Muscle of back (tissue), 11 donors: Measurements from ENCODE around the gene MAP1LC3C. TPM values are rescaled to one million over a fixed set of nuclear protein-coding genes. Genes with fewer than 3 reads are reported as not detected.
"Not testable (repeated sequence)": the region's sequence is repeated elsewhere in the genome, so short reads cannot be mapped to it uniquely, and the experiment has no call there.

ENCODE experiments used
- DNase-seq, 3 donors: peaks; one replicate each; pipeline versions ENCODE4 v3.0.0 to v3.0.0-alpha.2; 2013
- polyA plus RNA-seq, 10 donors: library from polyadenylated mRNA; unstranded; fragments of 120-200 nt; gene quantifications; one replicate each; pipeline ENCODE4 v1.2.1, GENCODE V29; 2013; ENCODE audit not compliant: insufficient read length in 10 of 10

MAP1LC3C gene
- polyA plus RNA-seq, 10 donors: 10.2 to 29.5 (median 16.3) TPM

GRCh38 chr1:241997401-241997998, 1.4 kb downstream of the MAP1LC3C start:
- peak in 1 of 3 donors; percentile 59 for DNase-seq

GRCh38 chr1:241994171-241994570, 4.7 kb downstream of the MAP1LC3C start:
- no peak for DNase-seq

- no peak for DNase-seq
These were observed 6.2 kb downstream of the MAP1LC3C start for GRCh38 chr1:241992734-241993133.

GRCh38 chr1:241990040-241990439, 8.9 kb downstream of the MAP1LC3C start:
- peak; percentile 91 to 96 (median 93) for DNase-seq

GRCh38 chr1:241988389-241988930, 10.4 kb downstream of the MAP1LC3C start:
- not testable (repeated sequence) for DNase-seq

- peak in 1 of 3 donors; percentile 54 for DNase-seq
These were observed 13.1 kb downstream of the MAP1LC3C start for GRCh38 chr1:241985787-241986186.

GRCh38 chr1:241979926-241980325, 19.0 kb downstream of the MAP1LC3C start:
- no peak for DNase-seq

- no peak for DNase-seq
These were observed 19.8 kb downstream of the MAP1LC3C start for GRCh38 chr1:241979071-241979470.

GRCh38 chr1:241976229-241976628, 22.7 kb downstream of the MAP1LC3C start:
- DNase-seq: no peak

- peak; percentile 53 to 85 (median 68) for DNase-seq
These were observed 26.1 kb downstream of the MAP1LC3C start for GRCh38 chr1:241972703-241973369.

GRCh38 chr1:241968611-241969010, 30.3 kb downstream of the MAP1LC3C start:
- DNase-seq: no peak

- no peak for DNase-seq
These were observed 34.2 kb downstream of the MAP1LC3C start for GRCh38 chr1:241964550-241965282.

GRCh38 chr1:241963722-241964121, 35.2 kb downstream of the MAP1LC3C start:
- no peak for DNase-seq

GRCh38 chr1:241962153-241962552, 36.7 kb downstream of the MAP1LC3C start:
- DNase-seq: no peak

- DNase-seq: peak in 1 of 3 donors; percentile 29
These were observed 41.0 kb downstream of the MAP1LC3C start, which contains the start of gene BECN2 for GRCh38 chr1:241957692-241958494. TSS of gene BECN2 (plus strand) at chr1:241957767. CDS start at chr1:241957767, 0 bp downstream.

- peak; percentile 13 to 82 (median 44) for DNase-seq
These were observed 48.5 kb downstream of the MAP1LC3C start for GRCh38 chr1:241950390-241950789.

GRCh38 chr1:241947354-241947753, 51.5 kb downstream of the MAP1LC3C start:
- DNase-seq: peak; percentile 34 to 79 (median 71)
